GM21619 (cell line): ENCODE data around the gene ARPC4.
A peak's percentile ranks its signal among the peaks of the same experiment; 100 is the strongest.

Experiments used
- ATAC-seq: cut with Tn5 transposase; IDR thresholded peaks from one replicate; pipeline ENCODE4 v1.9.1; 2021; ENCODE audit not compliant: unreplicated experiment

ARPC4 gene

GRCh38 chr3:9787714-9788113 is 5.2 kb upstream of the ARPC4 start:
- ATAC-seq: no peak

- no peak for ATAC-seq
These were observed 1.8 kb upstream of the ARPC4 start for GRCh38 chr3:9791127-9791526.

GRCh38 chr3:9791790-9792404 is 985 bp upstream of the ARPC4 start:
- no peak for ATAC-seq

- ATAC-seq: no peak
These were observed 389 bp downstream of the ARPC4 start for GRCh38 chr3:9793161-9793781.

- no peak for ATAC-seq
These were observed 1.5 kb downstream of the ARPC4 start for GRCh38 chr3:9794400-9794799.

GRCh38 chr3:9795207-9795606 is 2.3 kb downstream of the ARPC4 start:
- no peak for ATAC-seq

GRCh38 chr3:9797196-9797945 is 4.5 kb downstream of the ARPC4 start:
- no peak for ATAC-seq

- no peak for ATAC-seq
These were observed 7.6 kb downstream of the ARPC4 start for GRCh38 chr3:9800529-9800928.

- ATAC-seq: no peak
These were observed 10.6 kb downstream of the ARPC4 start for GRCh38 chr3:9803494-9803893.

GRCh38 chr3:9804996-9805395 is 12.1 kb downstream of the ARPC4 start:
- ATAC-seq: no peak

GRCh38 chr3:9806137-9806536 is 13.3 kb downstream of the ARPC4 start:
- no peak for ATAC-seq

- no peak for ATAC-seq
These were observed 14.1 kb downstream of the ARPC4 start for GRCh38 chr3:9806688-9807589.

- no peak for ATAC-seq
These were observed 15.1 kb downstream of the ARPC4 start for GRCh38 chr3:9807981-9808344.

- ATAC-seq: no peak
These were observed 15.6 kb downstream of the ARPC4 start for GRCh38 chr3:9808345-9809037.

GRCh38 chr3:9809239-9809614 is 16.3 kb downstream of the ARPC4 start:
- no peak for ATAC-seq

- ATAC-seq: peak; percentile 48
These were observed 16.9 kb downstream of the ARPC4 start, which contains the start of gene TTLL3 for GRCh38 chr3:9809615-9810432. TSS of gene TTLL3 (plus strand) at chr3:9810262. CDS start at chr3:9810662, 400 bp downstream.

- ATAC-seq: no peak
These were observed 17.5 kb downstream of the ARPC4 start for GRCh38 chr3:9810433-9810770.

GRCh38 chr3:9810846-9811245 is 18.0 kb downstream of the ARPC4 start:
- no peak for ATAC-seq

- ATAC-seq: no peak
These were observed 20.1 kb downstream of the ARPC4 start for GRCh38 chr3:9812870-9813483.

GRCh38 chr3:9815986-9816385 is 23.1 kb downstream of the ARPC4 start:
- no peak for ATAC-seq
